Sigmoid colon (tissue), 4 donors: ENCODE measurements around the gene CDC42EP2.

Experiments
- EP300 ChIP-seq, 4 donors: sonication (generic); formaldehyde crosslinking; IDR thresholded peaks; one replicate each; pipeline ENCODE4 v1.6.1; 2017; ENCODE audit warnings: antibody characterized with exemption in 4 of 4
- POLR2A ChIP-seq, 2 donors: fragments of 450-650 bp; IDR thresholded peaks; one replicate each; pipeline ENCODE4 v1.6.1; 2016; ENCODE audit warnings: antibody characterized with exemption in 2 of 2, mild to moderate bottlenecking in 2 of 2, moderate library complexity in 2 of 2
- POLR2AphosphoS5 ChIP-seq, 4 donors: sonication (generic); formaldehyde crosslinking; IDR thresholded peaks; one replicate each; pipeline ENCODE4 v1.6.1; 2017; ENCODE audit warnings: antibody characterized with exemption in 4 of 4
- TF ChIP-seq, protein P1 (sequence below), 4 experiments: fragments of 450-650 bp in 3 of 4; fragments of 200-600 bp in 1 of 4; IDR thresholded peaks; one replicate each; pipeline ENCODE4 v1.5.1; 2016 to 2019; ENCODE audit warnings: antibody characterized with exemption in 4 of 4, mild to moderate bottlenecking in 3 of 4, moderate library complexity in 2 of 4

DNA sequence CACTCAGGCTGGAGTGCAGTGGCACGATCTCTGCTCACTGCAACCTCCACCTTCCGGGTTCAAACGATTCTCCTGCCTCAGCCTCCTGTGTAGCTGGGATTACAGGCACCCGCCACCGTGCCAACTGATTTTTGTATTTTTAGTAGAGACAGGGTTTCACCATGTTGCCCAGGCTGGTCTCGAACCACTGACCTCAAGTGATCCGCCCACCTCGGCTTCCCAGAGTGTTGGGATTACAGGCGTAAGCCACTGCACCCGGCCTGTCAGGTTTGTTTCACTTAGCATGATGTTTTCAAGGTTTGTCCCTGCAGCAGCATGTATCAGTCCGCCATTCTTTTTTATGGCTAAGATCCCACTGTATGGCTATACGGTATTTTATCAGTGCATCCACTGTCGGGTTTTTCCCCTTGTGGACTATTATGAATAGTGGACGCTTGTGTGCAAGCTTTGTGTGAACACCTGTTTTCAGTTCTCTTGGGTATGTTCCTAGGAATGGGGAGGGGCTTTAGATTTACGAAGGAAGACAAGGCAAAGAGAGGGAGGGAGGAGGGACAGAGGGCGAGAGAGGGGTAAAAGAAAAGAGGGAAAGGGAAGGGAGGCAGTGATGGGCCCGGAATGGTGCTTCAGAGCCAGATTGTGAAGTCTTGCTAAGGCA is 13.9 kb upstream of the CDC42EP2 start:
- TF ChIP-seq, protein P1, sequence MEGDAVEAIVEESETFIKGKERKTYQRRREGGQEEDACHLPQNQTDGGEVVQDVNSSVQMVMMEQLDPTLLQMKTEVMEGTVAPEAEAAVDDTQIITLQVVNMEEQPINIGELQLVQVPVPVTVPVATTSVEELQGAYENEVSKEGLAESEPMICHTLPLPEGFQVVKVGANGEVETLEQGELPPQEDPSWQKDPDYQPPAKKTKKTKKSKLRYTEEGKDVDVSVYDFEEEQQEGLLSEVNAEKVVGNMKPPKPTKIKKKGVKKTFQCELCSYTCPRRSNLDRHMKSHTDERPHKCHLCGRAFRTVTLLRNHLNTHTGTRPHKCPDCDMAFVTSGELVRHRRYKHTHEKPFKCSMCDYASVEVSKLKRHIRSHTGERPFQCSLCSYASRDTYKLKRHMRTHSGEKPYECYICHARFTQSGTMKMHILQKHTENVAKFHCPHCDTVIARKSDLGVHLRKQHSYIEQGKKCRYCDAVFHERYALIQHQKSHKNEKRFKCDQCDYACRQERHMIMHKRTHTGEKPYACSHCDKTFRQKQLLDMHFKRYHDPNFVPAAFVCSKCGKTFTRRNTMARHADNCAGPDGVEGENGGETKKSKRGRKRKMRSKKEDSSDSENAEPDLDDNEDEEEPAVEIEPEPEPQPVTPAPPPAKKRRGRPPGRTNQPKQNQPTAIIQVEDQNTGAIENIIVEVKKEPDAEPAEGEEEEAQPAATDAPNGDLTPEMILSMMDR (IDR thresholded peaks at IDR 0.05) = no peak
- TF ChIP-seq POLR2AphosphoS5 (IDR thresholded peaks at IDR 0.05) (no peak), POLR2A (IDR thresholded peaks at IDR 0.05) (no peak), EP300 (IDR thresholded peaks at IDR 0.05) (no peak)
